Body of pancreas (tissue), 4 donors: ENCODE results near the gene UBAP2.

ENCODE experiments used
- CTCF ChIP-seq, 7 experiments: fragments of 450-650 bp in 4 of 7; fragments of 200-600 bp in 3 of 7; sonication (generic) in 3 of 7; IDR thresholded peaks; one replicate each; pipeline ENCODE4 v1.5.1; 2016 to 2019; ENCODE audit warnings: antibody characterized with exemption in 7 of 7
- POLR2A ChIP-seq, 3 donors: fragments of 450-650 bp; IDR thresholded peaks; one replicate each; pipeline ENCODE4 v1.6.1; 2016; ENCODE audit warnings: antibody characterized with exemption in 3 of 3, mild to moderate bottlenecking in 2 of 3

DNA sequence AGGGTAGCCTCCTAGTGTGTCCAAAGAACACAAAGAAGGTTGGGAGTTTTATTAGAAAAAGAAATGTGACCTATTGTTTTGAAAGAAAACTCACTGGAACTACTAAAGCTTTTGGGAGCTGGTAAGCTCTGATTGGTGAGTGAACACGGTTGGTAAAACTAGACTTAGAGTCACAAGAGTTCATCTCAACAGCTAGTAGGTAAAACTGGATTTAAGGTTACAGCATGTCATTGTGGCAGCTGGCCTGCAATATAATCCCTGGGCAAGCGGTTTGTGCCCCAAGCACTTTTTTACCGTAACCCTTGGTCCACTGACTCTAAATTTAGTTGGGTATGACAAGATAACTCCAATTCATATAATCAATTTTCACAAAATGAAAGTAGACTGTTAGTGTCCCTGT is 47.4 kb downstream of the UBAP2 start:
- TF ChIP-seq CTCF (IDR thresholded peaks at IDR 0.05) (no peak), POLR2A (IDR thresholded peaks at IDR 0.05) (no peak)
